NCI-H1105 treated with DMSO at 0.1 percent for 48 hours (cell line): ENCODE measurements around the gene PRKACA.

Experiments used
- DNase-seq: peaks from one replicate; lab custom pipeline; 2025; lab: John Stamatoyannopoulos, UW

PRKACA gene

DNA sequence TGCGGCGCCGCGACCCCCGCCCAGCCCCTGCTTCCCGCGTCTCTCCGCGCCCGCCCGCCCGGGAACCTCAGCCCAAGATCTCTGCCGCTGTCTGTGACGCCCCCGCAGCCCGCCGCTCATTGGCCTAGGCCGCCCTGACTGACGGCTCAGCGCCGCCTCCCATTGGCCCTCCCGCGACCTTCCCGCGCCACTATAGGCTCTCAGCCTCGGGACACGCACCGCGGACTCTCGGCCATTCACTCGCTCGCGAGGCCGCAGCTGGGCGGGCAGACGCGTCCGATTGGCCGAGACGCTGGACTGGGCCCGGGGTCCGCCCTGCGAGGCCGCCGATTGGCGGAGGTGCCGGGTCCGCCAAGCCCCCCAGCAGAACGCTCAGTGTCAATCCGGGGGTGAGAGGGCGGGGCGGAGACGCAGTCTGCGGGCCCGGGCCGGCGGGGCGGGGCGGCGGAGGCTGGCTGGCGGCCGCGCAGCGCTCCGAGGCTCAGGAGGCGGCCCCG lies at the start of gene PRKACA:
TSS of gene PRKACA (minus strand) at position 95 of the 497 bp plus-strand sequence. CDS start 215 bp downstream, outside the sequence.
- peak; percentile 98 for DNase-seq

DNA sequence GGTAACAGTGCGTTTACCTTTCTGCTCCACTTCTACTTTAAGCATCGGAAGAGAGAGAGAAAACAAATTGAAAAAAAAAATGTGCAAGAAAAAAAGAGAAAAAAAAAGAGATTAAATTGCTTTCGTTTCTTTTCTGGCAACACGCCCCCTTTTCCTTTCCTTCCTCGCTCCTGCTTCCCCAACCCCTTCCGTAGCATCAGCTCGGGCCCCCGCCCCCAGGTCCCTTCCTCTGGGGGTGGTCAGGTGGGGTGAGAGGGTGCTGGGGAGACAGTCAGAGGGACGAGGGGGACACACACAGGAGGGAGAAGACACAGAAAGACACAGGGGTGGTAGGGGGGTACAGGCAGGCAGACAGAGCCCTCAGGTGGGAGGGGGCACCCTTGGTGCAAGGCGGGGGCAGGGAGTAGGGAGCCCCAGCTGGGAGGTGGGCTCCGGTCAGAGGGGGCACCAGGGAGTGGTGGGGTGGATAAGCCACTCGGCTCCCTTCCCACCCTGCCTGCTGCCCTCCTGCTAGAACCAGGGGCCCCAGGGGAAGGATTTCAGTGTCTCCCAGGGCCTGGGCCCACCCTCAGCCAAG lies 49.5 kb upstream of the PRKACA start:
- no peak for DNase-seq

- no peak for DNase-seq
Measured at GRCh38 chr19:14165990-14166830, 48.6 kb upstream of the PRKACA start.

DNA sequence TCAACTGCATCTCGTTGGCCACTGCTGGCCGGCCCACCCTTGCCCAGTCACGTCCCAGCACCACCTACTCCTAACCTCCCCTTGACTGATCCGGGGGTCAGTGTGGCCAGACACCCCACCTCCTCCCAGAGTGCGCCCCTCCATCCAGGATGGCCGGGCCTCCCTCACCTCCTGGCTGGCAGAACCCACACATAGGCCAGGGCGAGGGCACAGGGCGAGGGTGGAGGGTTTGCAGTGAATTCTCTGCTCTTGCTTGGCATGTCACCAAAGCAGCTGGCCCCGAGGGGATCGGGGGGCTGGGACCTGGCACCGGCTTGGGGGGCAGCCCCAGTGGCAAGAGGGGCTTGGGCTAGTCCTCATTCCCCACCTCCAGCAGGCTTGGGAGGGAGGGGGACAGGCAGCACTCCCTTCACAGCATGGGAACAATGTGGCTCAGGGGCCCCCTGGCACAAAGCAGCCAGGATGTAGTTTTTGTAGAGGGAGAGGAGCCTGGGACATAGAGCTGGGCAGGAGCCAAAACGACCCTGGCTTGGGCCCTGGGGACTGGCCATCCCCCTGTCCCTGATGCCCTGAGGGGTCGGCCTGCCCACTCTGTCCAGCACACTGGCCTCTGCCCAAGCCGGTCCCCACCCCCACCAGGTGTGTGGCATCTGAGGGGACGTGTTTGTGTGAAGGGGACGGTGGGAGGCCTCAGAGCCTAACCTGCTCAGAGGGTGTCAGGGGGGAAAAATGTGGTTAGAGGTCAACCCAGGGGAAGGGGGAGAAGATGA lies 47.3 kb upstream of the PRKACA start:
- DNase-seq, result no peak

DNA sequence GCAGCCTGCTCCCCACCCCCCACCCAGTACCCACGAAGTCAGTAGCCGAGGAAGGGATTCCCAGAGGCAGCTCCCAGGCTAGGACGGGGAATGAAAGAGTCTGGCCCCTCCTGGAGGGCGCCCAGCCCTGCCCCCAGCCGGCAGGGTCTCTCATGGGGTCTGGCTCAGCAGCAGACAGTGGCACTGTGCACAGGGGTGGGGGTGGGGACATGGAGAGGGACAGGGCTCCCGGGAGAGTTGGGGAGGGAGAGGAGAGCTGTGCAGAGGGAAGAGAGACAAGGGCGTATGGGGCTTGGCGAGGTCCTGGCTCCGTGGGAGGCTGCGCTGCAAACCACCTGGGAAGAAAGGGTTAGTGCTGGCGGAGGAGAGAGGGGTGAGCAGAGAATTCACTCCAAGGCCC lies 46.5 kb upstream of the PRKACA start:
- DNase-seq, result no peak

- no peak for DNase-seq
Measured at GRCh38 chr19:14162871-14163297, 45.3 kb upstream of the PRKACA start.

- DNase-seq, result no peak
Measured at GRCh38 chr19:14161305-14161704, 43.7 kb upstream of the PRKACA start.

DNA sequence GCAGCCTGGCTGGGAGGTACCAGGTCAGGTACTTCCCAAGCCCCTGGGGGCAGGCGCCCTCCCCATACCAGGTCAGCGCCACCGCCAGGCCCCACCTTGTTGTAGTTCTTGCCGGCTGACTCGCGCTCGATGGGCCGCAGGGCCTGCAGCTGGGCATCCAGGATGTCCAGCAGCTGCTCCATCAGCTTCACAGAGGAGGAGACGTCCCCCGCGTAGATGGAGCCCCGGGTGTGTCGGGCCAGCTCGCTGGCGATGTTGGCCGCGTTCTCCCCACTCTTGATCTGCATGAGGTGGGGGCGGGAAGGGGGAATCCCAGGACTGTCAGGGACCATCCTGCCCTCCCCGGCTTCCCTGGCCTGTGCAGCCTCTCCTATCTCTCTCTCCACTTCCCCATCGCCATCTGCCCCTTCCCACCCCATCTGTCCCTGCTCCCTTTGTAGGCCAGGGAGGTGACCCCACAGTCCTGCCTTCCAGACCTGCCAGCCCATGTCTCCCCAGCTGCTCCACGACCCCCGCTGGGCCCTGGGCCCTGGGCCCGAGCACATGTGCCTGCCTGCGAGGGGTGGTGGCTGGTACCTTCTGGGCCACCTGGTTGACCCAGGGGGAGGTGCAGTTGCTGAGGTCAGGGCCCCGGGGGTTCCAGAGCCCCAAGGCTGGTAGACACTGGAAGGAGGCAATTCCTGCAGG lies 42.6 kb upstream of the PRKACA start:
- DNase-seq, result no peak

- DNase-seq, result no peak
Measured at GRCh38 chr19:14159059-14159458, 41.5 kb upstream of the PRKACA start.

DNA sequence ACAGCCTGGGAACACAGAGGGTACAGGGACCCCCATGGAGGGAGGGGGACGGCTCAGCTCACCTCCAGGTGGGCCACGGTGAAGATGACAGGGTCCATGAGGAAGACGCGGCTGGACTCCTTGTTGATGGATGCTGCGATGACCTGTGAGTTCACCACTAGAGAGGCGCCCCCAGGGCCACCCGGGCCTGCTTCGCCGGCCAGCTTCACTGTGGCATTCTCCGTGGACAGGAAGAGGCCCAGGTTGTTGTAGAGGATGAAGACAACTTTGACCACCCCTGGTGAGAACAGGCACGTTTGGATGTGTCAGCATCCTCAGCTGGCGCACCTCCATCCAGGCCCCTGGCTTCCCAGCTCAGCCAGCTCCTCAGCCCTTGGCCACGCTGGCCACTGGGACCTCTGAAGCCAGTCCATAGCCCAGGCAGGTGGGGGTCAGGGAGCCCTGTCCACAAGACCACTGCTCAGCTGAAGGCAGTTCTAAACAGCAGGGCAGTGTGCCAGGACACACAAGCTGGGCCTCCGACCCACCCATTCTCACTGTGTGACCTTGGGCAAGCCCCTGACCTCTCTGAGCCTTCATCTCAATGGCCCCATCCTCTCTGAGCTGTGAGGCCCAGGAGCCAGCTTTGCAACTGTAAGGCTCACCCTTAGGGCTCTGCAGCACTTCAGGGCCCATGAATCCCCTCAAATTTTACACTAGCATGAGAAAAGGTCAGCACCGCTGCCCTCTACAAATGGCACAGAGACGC lies 40.9 kb upstream of the PRKACA start:
- no peak for DNase-seq

DNA sequence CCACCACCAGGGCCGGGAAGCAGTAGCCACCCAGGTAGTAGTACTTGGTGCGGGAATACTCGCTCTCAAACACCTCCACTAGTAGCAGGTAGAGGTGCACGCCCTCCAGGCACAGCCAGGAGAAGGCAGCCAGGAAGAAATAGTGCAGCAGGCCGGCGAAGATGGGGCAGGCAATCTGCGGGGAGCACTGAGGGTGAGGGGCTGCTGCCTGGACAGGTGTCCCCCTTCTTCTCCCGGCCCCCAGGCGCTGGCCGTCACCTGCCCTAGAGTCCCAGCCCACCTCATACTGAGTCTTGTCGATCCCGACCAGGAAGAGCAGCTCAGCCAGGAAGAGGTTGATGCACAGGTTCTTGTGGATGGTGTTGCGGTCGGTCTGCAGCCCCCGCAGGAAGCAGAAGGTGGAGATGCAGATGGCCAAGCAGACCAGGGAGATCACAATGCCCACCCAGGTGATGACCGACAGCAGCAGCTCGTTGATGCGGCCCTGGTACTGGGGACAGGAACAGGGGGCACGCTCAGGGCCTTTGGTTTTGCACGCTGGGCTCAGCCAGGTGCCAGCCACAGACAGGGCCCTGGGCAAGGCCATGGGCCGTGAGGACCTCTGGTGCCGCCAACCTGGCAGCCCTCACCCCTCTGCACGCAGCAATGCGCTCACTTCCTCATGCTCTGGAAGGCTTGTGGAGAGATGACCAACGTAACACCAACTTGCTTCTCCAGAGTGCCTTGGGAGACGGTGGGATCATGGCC lies 39.6 kb upstream of the PRKACA start:
- DNase-seq, result no peak

- DNase-seq, result no peak
Measured at GRCh38 chr19:14156122-14156521, 38.6 kb upstream of the PRKACA start.

GRCh38 chr19:14155371-14155770 lies 37.8 kb upstream of the PRKACA start:
- no peak for DNase-seq

DNA sequence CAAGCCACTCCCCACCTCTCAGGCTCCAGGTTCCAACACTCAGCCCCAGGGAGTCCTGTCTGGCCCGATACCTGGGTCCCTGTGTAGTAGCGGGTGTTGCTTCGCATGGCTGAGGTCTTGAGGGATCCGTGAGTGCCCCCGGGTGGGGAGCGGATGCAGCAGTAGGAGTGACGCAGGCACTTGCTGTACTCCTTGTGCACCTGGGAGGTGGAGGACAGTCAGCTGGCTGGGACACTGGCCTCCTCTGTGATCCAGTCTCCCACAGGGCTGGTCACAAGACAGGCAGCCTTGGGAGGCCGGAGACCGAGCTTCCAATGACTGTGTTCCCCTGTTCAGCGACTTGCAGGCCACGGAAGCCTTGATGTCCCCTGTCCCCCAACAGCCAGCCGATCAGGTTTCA lies 35.2 kb upstream of the PRKACA start:
- DNase-seq, result no peak

GRCh38 chr19:14150770-14151661 lies 33.5 kb upstream of the PRKACA start:
- no peak for DNase-seq

DNA sequence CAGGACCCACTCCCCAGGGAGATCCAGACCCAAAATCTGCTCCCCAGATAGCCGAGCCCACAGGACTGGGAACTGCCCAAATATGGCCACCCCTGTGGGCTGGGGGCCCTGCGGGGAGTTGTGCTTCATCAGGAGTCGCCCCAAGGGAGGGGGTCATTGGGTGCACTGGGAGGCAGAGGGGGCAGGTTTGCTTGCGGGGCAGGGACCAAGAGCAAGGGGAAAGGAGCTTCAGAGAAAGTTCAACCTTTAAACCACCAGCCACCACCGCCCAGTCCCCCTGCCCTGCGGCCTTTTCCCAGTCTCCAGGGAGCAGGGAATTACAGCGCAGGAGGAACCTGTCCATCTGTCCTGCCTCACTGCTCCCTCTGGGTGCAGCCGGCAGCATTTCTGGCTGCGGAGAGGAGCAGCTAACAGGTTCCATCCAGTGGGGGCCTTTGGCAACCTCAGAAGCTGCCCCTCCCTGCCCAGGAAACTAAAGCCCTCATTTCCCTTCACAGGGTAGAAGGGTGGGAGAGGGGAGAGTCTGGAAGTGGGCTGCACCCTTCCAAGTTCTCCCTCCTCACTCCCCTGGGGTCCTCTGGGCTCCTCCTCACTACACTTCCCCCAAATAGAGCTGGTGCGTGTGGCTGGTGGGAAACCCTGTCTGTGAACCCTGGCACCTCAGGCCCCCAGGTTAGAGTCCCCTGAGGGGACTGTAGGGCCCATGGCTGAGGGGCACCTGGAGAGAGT lies 32.6 kb upstream of the PRKACA start:
- no peak for DNase-seq

DNA sequence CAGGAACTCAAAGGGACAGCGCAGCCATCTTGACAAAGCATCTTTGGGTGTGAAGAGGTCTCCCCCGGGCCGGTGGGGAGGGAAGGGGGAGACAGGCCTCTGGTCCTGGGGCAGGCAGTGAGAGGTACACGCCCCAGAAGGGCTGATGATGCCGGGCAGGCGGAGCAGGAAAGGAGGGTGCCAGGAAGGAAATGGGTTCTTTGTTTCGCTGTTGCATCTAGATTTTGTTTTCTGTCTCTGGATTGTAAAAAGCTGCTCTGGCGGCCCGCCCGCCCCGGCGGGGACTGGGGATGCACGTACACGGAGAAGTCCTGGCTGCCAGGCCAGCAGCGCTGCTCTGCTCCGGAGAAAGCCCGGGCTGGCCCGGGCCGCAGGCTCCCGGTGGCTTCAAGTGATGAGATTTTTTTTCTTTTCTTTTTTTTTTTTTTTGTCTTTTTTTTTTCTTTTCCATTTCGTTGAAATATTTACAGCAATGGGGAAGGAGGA lies 32.0 kb upstream of the PRKACA start:
- DNase-seq, result no peak

- no peak for DNase-seq
Measured at GRCh38 chr19:14148751-14149410, 31.3 kb upstream of the PRKACA start.
